HG02678 (cell line): ENCODE measurements around the gene CXCR5.

Experiments
- ATAC-seq: cut with Tn5 transposase; IDR thresholded peaks from one replicate; pipeline ENCODE4 v1.9.1; 2021; ENCODE audit warnings: mild to moderate bottlenecking, moderate library complexity; ENCODE audit not compliant: unreplicated experiment

The CXCR5 gene

GRCh38 chr11:118911880-118912741 is 28.4 kb downstream of the CXCR5 start:
- no peak for ATAC-seq

GRCh38 chr11:118912742-118913410 is 29.2 kb downstream of the CXCR5 start:
- no peak for ATAC-seq

GRCh38 chr11:118913411-118914125 is 29.9 kb downstream of the CXCR5 start:
- ATAC-seq: no peak

- ATAC-seq: peak; percentile 33
Observed at GRCh38 chr11:118914178-118914918, 30.7 kb downstream of the CXCR5 start.

- ATAC-seq: peak; percentile 34
Observed at GRCh38 chr11:118914987-118915386, 31.3 kb downstream of the CXCR5 start.

GRCh38 chr11:118915396-118915795 is 31.7 kb downstream of the CXCR5 start:
- no peak for ATAC-seq

GRCh38 chr11:118915941-118916841 is 32.5 kb downstream of the CXCR5 start:
- no peak for ATAC-seq

GRCh38 chr11:118916842-118917388 is 33.2 kb downstream of the CXCR5 start:
- ATAC-seq: no peak

GRCh38 chr11:118917481-118918127 is 33.9 kb downstream of the CXCR5 start:
- ATAC-seq: no peak

GRCh38 chr11:118918128-118918685 is 34.5 kb downstream of the CXCR5 start:
- ATAC-seq: no peak

GRCh38 chr11:118918686-118919280 is 35.1 kb downstream of the CXCR5 start:
- ATAC-seq: no peak

- ATAC-seq: no peak
Observed at GRCh38 chr11:118921121-118921928, 37.6 kb downstream of the CXCR5 start.

- no peak for ATAC-seq
Observed at GRCh38 chr11:118921929-118922744, 38.4 kb downstream of the CXCR5 start.

- no peak for ATAC-seq
Observed at GRCh38 chr11:118922745-118923627, 39.3 kb downstream of the CXCR5 start.

GRCh38 chr11:118923721-118924587 is 40.3 kb downstream of the CXCR5 start:
- no peak for ATAC-seq
